Astrocyte (in vitro differentiated cells and primary cell): ENCODE results near the gene MANSC4. TPM values are rescaled to one million over a fixed set of nuclear protein-coding genes. Genes with fewer than 3 reads are reported as not detected.

Experiments used
- DNase-seq: peaks from one replicate; pipeline ENCODE4 v3.0.0-alpha.2; 2010; ENCODE audit warnings: low read depth
- FAIRE-seq: peaks from 2 replicates; lab custom pipeline; 2011; peaks lifted over from hg19 to GRCh38; lab: Jason Lieb, UNC
- H2AFZ ChIP-seq: 2 replicates; pipeline ENCODE4 v1.6.0; 2012; ENCODE audit warnings: low read depth, low read length, inconsistent platforms
- H3K27ac ChIP-seq: 2 replicates; pipeline ENCODE4 v1.5.1; 2011; ENCODE audit warnings: low read depth, low read length, inconsistent platforms
- H3K27me3 ChIP-seq: 2 replicates; pipeline ENCODE4 v1.6.0; 2011; ENCODE audit warnings: low read length, inconsistent platforms; ENCODE audit not compliant: insufficient read depth
- H3K36me3 ChIP-seq: 2 replicates; pipeline ENCODE4 v1.5.1; 2011; ENCODE audit warnings: low read length, inconsistent platforms; ENCODE audit not compliant: insufficient read depth
- H3K4me1 ChIP-seq: 2 replicates; pipeline ENCODE4 v1.5.1; 2011; ENCODE audit warnings: low read length, inconsistent platforms; ENCODE audit not compliant: insufficient read depth
- H3K4me2 ChIP-seq: 2 replicates; pipeline ENCODE4 v1.6.0; 2012; ENCODE audit warnings: low read length, inconsistent platforms
- H3K4me3 ChIP-seq: 2 replicates; pipeline ENCODE4 v1.5.1; 2011; ENCODE audit warnings: low read depth, mild to moderate bottlenecking, low read length, inconsistent platforms; ENCODE audit not compliant: insufficient read depth
- H3K79me2 ChIP-seq: 2 replicates; pipeline ENCODE4 v1.6.0; 2012; ENCODE audit warnings: mild to moderate bottlenecking, low read length, inconsistent platforms; ENCODE audit not compliant: insufficient read depth
- H3K9ac ChIP-seq: 2 replicates; pipeline ENCODE4 v1.6.0; 2012; ENCODE audit warnings: mild to moderate bottlenecking, low read length, inconsistent platforms
- H3K9me3 ChIP-seq: 2 replicates; pipeline ENCODE4 v1.5.1; 2012; ENCODE audit warnings: low read depth, mild to moderate bottlenecking, low read length, inconsistent platforms; ENCODE audit not compliant: insufficient read depth
- H4K20me1 ChIP-seq: 2 replicates; pipeline ENCODE4 v1.6.0; 2012; ENCODE audit warnings: low read length, inconsistent platforms; ENCODE audit not compliant: insufficient read depth
- H3K27ac Mint-ChIP-seq: one replicate; pipeline ENCODE4 v1.8.0; 2021; ENCODE audit warnings: mild to moderate bottlenecking, mixed read lengths; ENCODE audit not compliant: unreplicated experiment
- H3K27me3 Mint-ChIP-seq: one replicate; pipeline ENCODE4 v1.8.0; 2021; ENCODE audit warnings: low read depth, mixed read lengths; ENCODE audit not compliant: unreplicated experiment
- H3K36me3 Mint-ChIP-seq: one replicate; pipeline ENCODE4 v1.8.0; 2021; ENCODE audit warnings: low read depth, mixed read lengths; ENCODE audit not compliant: unreplicated experiment
- H3K4me1 Mint-ChIP-seq: one replicate; pipeline ENCODE4 v1.8.0; 2021; ENCODE audit warnings: low read depth, mixed read lengths; ENCODE audit not compliant: unreplicated experiment
- H3K4me3 Mint-ChIP-seq: one replicate; pipeline ENCODE4 v1.8.0; 2021; ENCODE audit warnings: mild to moderate bottlenecking, moderate library complexity, mixed read lengths; ENCODE audit not compliant: unreplicated experiment
- H3K9me3 Mint-ChIP-seq: one replicate; pipeline ENCODE4 v1.8.0; 2021; ENCODE audit warnings: mild to moderate bottlenecking, mixed read lengths; ENCODE audit not compliant: unreplicated experiment
- CTCF ChIP-seq: IDR thresholded peaks from 2 replicates; pipeline ENCODE4 v1.5.1; 2011; ENCODE audit warnings: low read depth, mild to moderate bottlenecking, inconsistent platforms, low read length, moderate library complexity; ENCODE audit not compliant: insufficient read depth
- EZH2 ChIP-seq: IDR thresholded peaks from 2 replicates; pipeline ENCODE4 v1.6.1; 2012; ENCODE audit warnings: mild to moderate bottlenecking, low read length, inconsistent platforms; ENCODE audit not compliant: insufficient read depth
- total RNA-seq: library from RNA; stranded (reverse); gene quantifications from 2 replicates; pipeline ENCODE4 v1.2.1, GENCODE V29; 2021

MANSC4 gene
- total RNA-seq, 1 donor from 2014 or later, result not detected

DNA sequence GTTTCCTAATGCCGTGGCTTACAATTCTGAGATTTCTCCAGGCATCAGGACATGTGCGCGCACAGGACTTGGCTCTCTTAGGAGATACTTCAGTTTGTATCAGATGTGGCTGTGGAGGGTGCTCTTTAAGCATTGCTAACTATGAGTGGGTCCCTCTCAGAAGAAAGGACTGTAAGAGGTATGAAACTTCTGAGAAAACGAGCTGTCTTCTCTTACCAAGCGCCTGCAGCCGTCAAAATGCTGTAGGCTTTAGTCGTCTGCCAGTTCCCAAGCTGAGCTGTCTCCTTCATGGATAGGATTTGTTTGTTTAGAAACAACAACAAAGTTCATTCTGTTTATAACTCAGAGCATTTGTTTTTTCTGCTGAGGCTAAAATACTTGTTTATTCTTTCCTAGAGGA, 16.1 kb upstream of the MANSC4 start:
- Mint-ChIP-seq H3K4me3 (no peak overlapping the region), H3K9me3 (no peaks in the 10 kb centered on the region), H3K4me1 (peaks cover 6% of the 10 kb centered on the region), H3K27me3 (no peaks in the 10 kb centered on the region), H3K36me3 (peaks cover 29% of the 10 kb centered on the region), H3K27ac (no peak overlapping the region)
- no peaks in the 10 kb centered on the region for H3K27me3 ChIP-seq
- H3K79me2 ChIP-seq, result peaks cover 6% of the 10 kb centered on the region
- H3K9ac ChIP-seq, result no peak overlapping the region
- TF ChIP-seq CTCF (no peak), EZH2 (no peak)
- no peak overlapping the region for H3K27ac ChIP-seq
- H3K4me1 ChIP-seq, result no peaks in the 10 kb centered on the region
- H3K4me2 ChIP-seq, result no peak overlapping the region
- peaks cover 24% of the 10 kb centered on the region for H3K36me3 ChIP-seq
- H3K9me3 ChIP-seq, result no peaks in the 10 kb centered on the region
- peaks cover 13% of the 10 kb centered on the region for H4K20me1 ChIP-seq
- no peak overlapping the region for H2AFZ ChIP-seq
- FAIRE-seq, result no peak
- DNase-seq, result no peak
- H3K4me3 ChIP-seq, result no peak overlapping the region

DNA sequence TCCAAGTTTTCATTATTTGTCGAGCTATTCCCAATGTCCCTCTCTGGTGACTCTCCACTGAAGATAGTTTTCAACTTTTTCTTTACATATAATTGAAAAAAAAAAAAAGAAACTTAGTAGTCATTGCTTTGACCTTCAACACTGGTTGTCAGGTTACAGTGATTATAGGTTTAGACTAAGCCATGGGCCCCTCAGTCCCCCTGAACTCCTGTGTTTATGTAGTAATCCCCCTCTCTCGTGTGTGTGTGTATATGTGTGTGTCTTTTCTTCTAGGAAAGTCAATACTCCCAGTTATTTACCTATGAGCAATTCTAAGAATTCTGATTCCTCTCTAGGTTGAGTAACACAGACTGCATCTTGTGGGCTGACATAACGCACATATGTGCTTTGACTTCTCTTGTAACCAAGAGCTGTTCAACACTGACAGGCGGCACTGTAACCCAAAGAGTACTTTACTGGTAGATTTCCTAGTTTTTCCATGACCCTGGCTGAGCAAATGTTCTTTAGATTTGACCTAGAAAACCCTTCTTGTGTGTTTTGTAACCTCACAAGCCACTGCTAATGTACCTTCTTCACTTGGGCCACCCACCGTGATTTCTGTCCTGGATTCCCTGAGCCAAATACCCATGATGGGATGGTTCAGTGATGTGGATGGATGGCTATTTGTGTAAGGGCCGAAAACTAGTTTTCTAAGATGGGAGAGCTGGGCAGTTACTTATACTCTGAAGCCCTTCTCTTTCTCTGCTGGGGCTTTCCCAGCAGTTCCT, 15.0 kb upstream of the MANSC4 start:
- DNase-seq (no peak), FAIRE-seq (no peak)
- no peaks in the 10 kb centered on the region for H3K27me3 ChIP-seq
- no peaks in the 10 kb centered on the region for H3K4me1 ChIP-seq
- H3K9me3 Mint-ChIP-seq, result no peaks in the 10 kb centered on the region
- H3K4me3 Mint-ChIP-seq, result no peak overlapping the region
- peaks cover 26% of the 10 kb centered on the region for H3K36me3 Mint-ChIP-seq
- peaks cover 18% of the 10 kb centered on the region for H4K20me1 ChIP-seq
- no peaks in the 10 kb centered on the region for H3K27me3 Mint-ChIP-seq
- peaks cover 3% of the 10 kb centered on the region for H3K4me1 Mint-ChIP-seq
- H3K27ac Mint-ChIP-seq, result no peak overlapping the region
- H3K27ac ChIP-seq, result no peak overlapping the region
- no peak overlapping the region for H3K9ac ChIP-seq
- H3K4me2 ChIP-seq, result no peak overlapping the region
- TF ChIP-seq EZH2 (no peak), CTCF (no peak)
- no peak overlapping the region for H3K4me3 ChIP-seq
- H3K9me3 ChIP-seq, result no peaks in the 10 kb centered on the region
- H3K79me2 ChIP-seq, result peaks cover 17% of the 10 kb centered on the region
- no peak overlapping the region for H2AFZ ChIP-seq
- H3K36me3 ChIP-seq, result peaks cover 27% of the 10 kb centered on the region

GRCh38 chr12:27790179-27790578, 10.1 kb upstream of the MANSC4 start:
- no peak overlapping the region for H3K9ac ChIP-seq
- H2AFZ ChIP-seq, result no peak overlapping the region
- Mint-ChIP-seq H3K27ac (no peak overlapping the region), H3K9me3 (no peaks in the 10 kb centered on the region), H3K4me1 (peaks cover 19% of the 10 kb centered on the region), H3K27me3 (no peaks in the 10 kb centered on the region), H3K36me3 (peaks cover 14% of the 10 kb centered on the region), H3K4me3 (no peak overlapping the region)
- H3K4me1 ChIP-seq, result peaks cover 8% of the 10 kb centered on the region
- H3K36me3 ChIP-seq, result peaks cover 7% of the 10 kb centered on the region
- no peak overlapping the region for H3K4me3 ChIP-seq
- no peak for FAIRE-seq
- H3K27ac ChIP-seq, result no peak overlapping the region
- no peak for DNase-seq
- H3K79me2 ChIP-seq, result peaks cover 57% of the 10 kb centered on the region
- H3K27me3 ChIP-seq, result no peaks in the 10 kb centered on the region
- H3K9me3 ChIP-seq, result no peaks in the 10 kb centered on the region
- H4K20me1 ChIP-seq, result peaks cover 36% of the 10 kb centered on the region
- H3K4me2 ChIP-seq, result no peak overlapping the region
- TF ChIP-seq CTCF, result no peak
- TF ChIP-seq EZH2, result no peak
